Prostate gland (tissue), 2 donors: ENCODE measurements around the gene WDR26. TPM values are rescaled to one million over a fixed set of nuclear protein-coding genes. Genes with fewer than 3 reads are reported as not detected.

ENCODE experiments used
- DNase-seq: peaks from one replicate; pipeline ENCODE4 v3.0.0-alpha.2; 2019; ENCODE audit warnings: low spot score
- H3K27ac ChIP-seq, 2 donors: fragments of 200-600 bp; sonication (generic); 2 replicates each; pipeline ENCODE4 v1.5.1; 2017 to 2019
- H3K27me3 ChIP-seq: fragments of 200-600 bp; sonication (generic); replicated peaks from 2 replicates; pipeline ENCODE4 v1.5.1; 2019; ENCODE audit not compliant: insufficient read depth
- H3K36me3 ChIP-seq, 2 donors: fragments of 200-600 bp; sonication (generic); 1 replicate in 1 of 2; 2 replicates in 1 of 2; pipeline versions ENCODE4 v1.5.1 to v1.8.1; 2017 to 2019
- H3K4me1 ChIP-seq: fragments of 200-600 bp; sonication (generic); replicated peaks from 2 replicates; pipeline ENCODE4 v1.5.1; 2019
- H3K4me3 ChIP-seq, 2 donors: fragments of 200-600 bp; sonication (generic); 2 replicates each; pipeline ENCODE4 v1.5.1; 2017 to 2019
- H3K9me3 ChIP-seq: fragments of 200-600 bp; sonication (generic); 2 replicates; pipeline ENCODE4 v1.5.1; 2017
- CTCF ChIP-seq, 4 experiments: fragments of 200-600 bp in 2 of 4; fragments of 450-650 bp in 2 of 4; sonication (generic) in 2 of 4; IDR thresholded peaks; 1 replicate in 3 of 4; 2 replicates in 1 of 4; pipeline ENCODE4 v1.5.1; 2016 to 2019; ENCODE audit warnings: antibody characterized with exemption in 4 of 4, mild to moderate bottlenecking in 2 of 4, moderate library complexity in 2 of 4
- POLR2A ChIP-seq: fragments of 450-650 bp; IDR thresholded peaks from one replicate; pipeline ENCODE4 v1.6.1; 2016; ENCODE audit warnings: antibody characterized with exemption, mild to moderate bottlenecking
- POLR2AphosphoS5 ChIP-seq: sonication (generic); formaldehyde crosslinking; IDR thresholded peaks from one replicate; pipeline ENCODE4 v1.6.1; 2017; ENCODE audit warnings: antibody characterized with exemption
- WGBS: methylation state at CpG from one replicate; pipeline ENCODE4 v1.1.5; 2018; 5-methylcytosine and 5-hydroxymethylcytosine counted together
- intact Hi-C: fragments of 100-400 bp; cut with DNase I; formaldehyde crosslinking; loops from one replicate; pipeline ENCODE4 v1.14.2; 2022
- total RNA-seq, 2 donors: library from RNA; depleted of rRNA; stranded (reverse); fragments of >200 nt; gene quantifications; one replicate each; pipeline ENCODE4 v1.1.0, GENCODE V29; 2016

The WDR26 gene
- total RNA-seq, 2 donors from 2014 or later, result 50.7 to 72.9 TPM

GRCh38 chr1:224402472-224403036 lies 32.0 kb downstream of the WDR26 start:
- Histone ChIP-seq H3K27ac (no peak overlapping the region), H3K4me3 (no peak overlapping the region), H3K36me3 (peaks cover 8% of the 10 kb centered on the region in 2 donors), H3K9me3 (no peaks in the 10 kb centered on the region), H3K27me3 (no peaks in the 10 kb centered on the region), H3K4me1 (no peaks in the 10 kb centered on the region)
- intact Hi-C loops, result no loop called here
- DNase-seq, result no peak
- no peak for TF ChIP-seq POLR2AphosphoS5
- no peak for TF ChIP-seq POLR2A
- TF ChIP-seq CTCF (IDR thresholded peaks at IDR 0.05), result no peak
- 85% methylated on average over 1 of the region's 1 CpG for WGBS

DNA sequence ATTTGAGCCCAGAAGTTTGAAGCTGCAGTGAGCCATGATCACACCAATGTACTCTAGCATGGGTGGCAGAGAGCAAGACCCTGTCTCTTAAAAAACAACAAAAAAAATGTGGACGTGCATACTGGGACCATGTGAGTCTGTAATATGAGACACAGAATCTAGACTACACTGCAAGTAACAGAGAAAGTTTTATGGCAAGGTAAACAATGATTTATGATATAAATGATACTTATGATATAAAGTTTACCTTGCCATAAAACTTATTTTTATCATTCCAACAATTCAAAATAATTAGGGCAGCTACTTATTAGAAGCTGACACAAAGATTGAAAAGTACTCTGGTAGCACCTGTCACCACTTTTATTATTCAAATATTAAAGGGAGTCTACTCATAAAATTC lies 34.7 kb downstream of the WDR26 start:
- 33% methylated on average over 1 of the region's 1 CpG for WGBS
- Histone ChIP-seq H3K4me1 (no peaks in the 10 kb centered on the region), H3K36me3 (peaks cover 8% of the 10 kb centered on the region in 2 donors), H3K4me3 (no peak overlapping the region), H3K27me3 (no peaks in the 10 kb centered on the region), H3K9me3 (no peaks in the 10 kb centered on the region), H3K27ac (no peak overlapping the region)
- intact Hi-C loops, result no loop called here
- DNase-seq, result no peak
- TF ChIP-seq POLR2AphosphoS5 (no peak), POLR2A (no peak), CTCF (IDR thresholded peaks at IDR 0.05) (no peak)

- Histone ChIP-seq H3K27me3 (no peaks in the 10 kb centered on the region), H3K4me1 (no peaks in the 10 kb centered on the region), H3K9me3 (no peaks in the 10 kb centered on the region), H3K36me3 (peaks cover 3 to 9% of the 10 kb centered on the region in 2 donors), H3K4me3 (no peak overlapping the region), H3K27ac (no peak overlapping the region)
- no peak for DNase-seq
- WGBS, result 79% methylated on average over 3 of the region's 3 CpGs
- TF ChIP-seq POLR2A, result no peak
- no peak for TF ChIP-seq CTCF (IDR thresholded peaks at IDR 0.05)
- no peak for TF ChIP-seq POLR2AphosphoS5
- intact Hi-C loops, result no loop called here
Observed at GRCh38 chr1:224393294-224393693, 41.3 kb downstream of the WDR26 start.

DNA sequence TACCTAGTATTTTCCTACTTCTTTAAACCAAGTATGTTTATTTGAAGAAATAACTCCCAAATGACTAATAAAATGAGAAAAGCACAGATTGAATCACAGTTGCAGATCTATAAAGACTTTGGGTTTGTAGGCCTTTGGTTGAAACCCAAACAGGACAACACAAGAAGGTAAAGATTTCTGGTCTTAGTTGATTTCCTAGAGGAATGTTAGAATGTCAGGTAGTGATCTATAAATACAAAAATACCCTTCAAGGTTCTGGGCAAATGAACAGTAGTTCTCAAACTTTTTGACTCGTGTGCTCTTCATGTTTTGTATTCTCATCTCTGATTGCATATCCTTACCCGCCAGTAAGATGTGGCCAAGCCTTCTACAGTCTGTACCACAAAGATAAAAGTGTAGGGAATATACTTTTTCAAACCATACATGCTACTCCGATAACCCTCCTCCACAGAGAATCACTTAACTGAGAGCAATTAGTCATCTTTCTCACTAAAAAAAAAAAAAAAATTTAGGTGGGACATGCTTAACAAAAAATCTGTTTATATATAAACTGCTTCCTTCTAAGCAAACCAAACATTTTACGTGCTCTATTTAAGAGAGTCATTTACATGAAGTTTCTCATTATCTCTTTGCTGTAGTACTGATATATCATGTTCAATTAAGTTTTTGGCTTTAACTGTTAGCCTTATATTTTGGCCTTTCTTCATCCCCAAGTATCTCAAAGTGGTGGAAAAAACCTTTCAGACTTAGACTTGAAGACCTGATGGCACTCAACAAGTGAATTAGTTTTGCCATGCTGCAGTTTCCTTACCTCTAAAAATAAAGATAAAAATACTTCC lies 42.0 kb downstream of the WDR26 start:
- 80% methylated on average over 4 of the region's 4 CpGs for WGBS
- no peak for TF ChIP-seq CTCF (IDR thresholded peaks at IDR 0.05)
- TF ChIP-seq POLR2AphosphoS5, result no peak
- TF ChIP-seq POLR2A, result no peak
- Histone ChIP-seq H3K27ac (no peak overlapping the region), H3K4me1 (no peaks in the 10 kb centered on the region), H3K27me3 (no peaks in the 10 kb centered on the region), H3K9me3 (no peaks in the 10 kb centered on the region), H3K4me3 (no peak overlapping the region), H3K36me3 (peaks cover 3 to 9% of the 10 kb centered on the region in 2 donors)
- intact Hi-C loops, result no loop called here
- no peak for DNase-seq

DNA sequence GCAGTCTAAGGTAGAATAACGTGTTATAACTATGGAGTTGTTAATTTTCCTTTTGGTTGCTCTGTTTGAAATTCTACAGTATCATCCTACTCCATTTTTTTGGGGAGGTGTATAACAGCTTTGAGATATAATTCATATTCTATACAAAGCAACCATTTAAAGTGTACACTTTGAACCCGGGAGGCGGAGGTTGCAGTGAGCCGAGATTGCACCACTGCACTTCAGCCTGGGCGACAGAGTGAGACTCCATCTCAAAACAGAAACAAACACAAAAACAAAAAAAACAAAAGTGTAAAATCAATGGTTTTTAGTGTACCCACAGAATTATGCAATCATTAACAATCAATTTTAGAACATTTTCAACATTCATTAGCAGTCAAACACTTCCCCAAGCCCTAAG lies 44.1 kb downstream of the WDR26 start:
- TF ChIP-seq CTCF (IDR thresholded peaks at IDR 0.05) (no peak), POLR2A (no peak), POLR2AphosphoS5 (no peak)
- no peaks in the 10 kb centered on the region for H3K4me1 ChIP-seq
- peaks cover 3 to 9% of the 10 kb centered on the region in 2 donors for H3K36me3 ChIP-seq
- no peak for DNase-seq
- no peaks in the 10 kb centered on the region for H3K9me3 ChIP-seq
- 96% methylated on average over 5 of the region's 5 CpGs for WGBS
- H3K27ac ChIP-seq, result no peak overlapping the region
- H3K27me3 ChIP-seq, result no peaks in the 10 kb centered on the region
- intact Hi-C loops, result no loop called here
- no peak overlapping the region for H3K4me3 ChIP-seq
